Hepatocyte (in vitro differentiated cells): Measurements from ENCODE around the gene AOC3.

ENCODE experiments used
- CTCF ChIP-seq: fragments of 200-600 bp; sonication (generic); IDR thresholded peaks from 2 replicates; pipeline ENCODE4 v1.5.1; 2016; ENCODE audit warnings: antibody characterized with exemption, mild to moderate bottlenecking; ENCODE audit not compliant: poor library complexity
- EZH2phosphoT487 ChIP-seq: fragments of 200-600 bp; sonication (generic); IDR thresholded peaks from one replicate; pipeline ENCODE4 v1.6.1; 2018; ENCODE audit warnings: antibody characterized with exemption, mild to moderate bottlenecking, low read depth, moderate library complexity; ENCODE audit not compliant: unreplicated experiment, severe bottlenecking

GRCh38 chr17:42878924-42879595 lies 28.1 kb downstream of the AOC3 start:
- TF ChIP-seq CTCF (no peak), EZH2phosphoT487 (no peak)
